MM.1S (cell line): Measurements from ENCODE around the gene BEGAIN.

Source experiments
- EZH2 ChIP-seq: fragments of 300-600 bp; sonication (generic); optimal IDR thresholded peaks from 2 replicates; pipeline ENCODE3; 2017; ENCODE audit warnings: low read depth, mild to moderate bottlenecking, antibody characterized with exemption, low read length, mixed read lengths
- TF ChIP-seq, protein P1 (sequence below): fragments of 300-600 bp; sonication (generic); IDR thresholded peaks from 2 replicates; pipeline ENCODE4 v1.5.1; 2016; ENCODE audit warnings: antibody characterized with exemption, low read length, mixed read lengths

DNA sequence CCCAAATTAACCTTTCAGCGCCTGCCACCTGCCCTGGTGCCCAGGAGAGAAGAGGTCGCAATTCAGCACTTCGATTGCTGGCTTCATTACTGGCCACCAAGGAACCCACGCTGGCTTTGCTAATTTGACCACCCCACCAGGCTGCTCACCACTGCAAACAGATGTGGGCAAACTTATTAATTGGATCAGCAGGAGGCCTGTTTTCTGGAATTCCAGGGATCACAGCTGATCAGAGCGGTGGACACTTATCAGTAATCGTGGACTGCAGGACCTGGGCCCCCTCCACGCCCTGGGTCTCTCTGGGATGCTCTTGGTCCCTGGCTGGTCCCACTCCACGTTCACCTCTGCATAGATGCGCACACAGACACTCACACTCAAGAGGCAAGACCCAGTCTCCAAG lies 27.8 kb downstream of the BEGAIN start:
- TF ChIP-seq, protein P1, sequence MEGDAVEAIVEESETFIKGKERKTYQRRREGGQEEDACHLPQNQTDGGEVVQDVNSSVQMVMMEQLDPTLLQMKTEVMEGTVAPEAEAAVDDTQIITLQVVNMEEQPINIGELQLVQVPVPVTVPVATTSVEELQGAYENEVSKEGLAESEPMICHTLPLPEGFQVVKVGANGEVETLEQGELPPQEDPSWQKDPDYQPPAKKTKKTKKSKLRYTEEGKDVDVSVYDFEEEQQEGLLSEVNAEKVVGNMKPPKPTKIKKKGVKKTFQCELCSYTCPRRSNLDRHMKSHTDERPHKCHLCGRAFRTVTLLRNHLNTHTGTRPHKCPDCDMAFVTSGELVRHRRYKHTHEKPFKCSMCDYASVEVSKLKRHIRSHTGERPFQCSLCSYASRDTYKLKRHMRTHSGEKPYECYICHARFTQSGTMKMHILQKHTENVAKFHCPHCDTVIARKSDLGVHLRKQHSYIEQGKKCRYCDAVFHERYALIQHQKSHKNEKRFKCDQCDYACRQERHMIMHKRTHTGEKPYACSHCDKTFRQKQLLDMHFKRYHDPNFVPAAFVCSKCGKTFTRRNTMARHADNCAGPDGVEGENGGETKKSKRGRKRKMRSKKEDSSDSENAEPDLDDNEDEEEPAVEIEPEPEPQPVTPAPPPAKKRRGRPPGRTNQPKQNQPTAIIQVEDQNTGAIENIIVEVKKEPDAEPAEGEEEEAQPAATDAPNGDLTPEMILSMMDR = no peak
- TF ChIP-seq EZH2 = no peak
